Measurements from ENCODE around the gene FAM83E. TPM values are rescaled to one million over a fixed set of nuclear protein-coding genes. Genes with fewer than 3 reads are reported as not detected.

Gene FAM83E
- total and polyA plus RNA-seq, 2 of the 8 experiments (the other 6 are each of a cell fraction or from before 2014, with no cell fraction given), result 1.8 to 5.3 TPM

- no peaks in the 10 kb centered on the region for H4K20me1 ChIP-seq (replicated peaks in 1 of 2; ENCODE audit: control insufficient read depth in 1 of 2, insufficient read depth in 2 of 2, low read length in 2 of 2)
- peak overlapping the region; percentile 18 for H3K56ac ChIP-seq (replicated peaks; ENCODE audit: insufficient read length, low read depth, low read length)
- FAIRE-seq (no peak), DNase-seq (ENCODE audit: low read depth in 1 of 2, low spot score in 2 of 2) (peak; percentile 97)
- no peak overlapping the region for H3K14ac ChIP-seq (ENCODE audit: insufficient read length)
- peak overlapping the region; percentile 94 to 95 for H3K4me2 ChIP-seq (ENCODE audit: insufficient read depth in 1 of 2, low read depth in 2 of 2, low read length in 2 of 2)
- ChIA-PET CTCF (ENCODE audit: partially characterized antibody) (interaction anchor here (0.6 to 1.1 kb wide), 3 partner anchors 82 to 275 kb away, joined by 3 to 5 read pairs (median 3); partner anchors contain the start of gene MAMSTR), POLR2A (ENCODE audit: partially characterized antibody) (interaction anchor here (0.7 to 30.9 kb wide), 7 partner anchors 8 to 327 kb away, joined by 3 to 788 read pairs (median 4); partner anchors contain the start of genes CA11, FAM83E, RPL18 and SPACA4)
- no peak overlapping the region for H2BK20ac ChIP-seq (ENCODE audit: low read length)
- no peak overlapping the region for H2AK5ac ChIP-seq (ENCODE audit: low read depth, low read length)
- H4K5ac ChIP-seq (ENCODE audit: insufficient read length, low read depth, low read length), result peak overlapping the region; percentile 24
- peaks cover 25% of the 10 kb centered on the region for H3K23me2 ChIP-seq (ENCODE audit: low read depth, low read length)
- peaks cover 0 to 2% (median 0%) of the 10 kb centered on the region in 4 experiments; a peak in 2 of 7 replicates for H3K27me3 ChIP-seq (replicated peaks in 1 of 4; ENCODE audit: control insufficient read depth in 3 of 4, extremely low read depth in 1 of 4, insufficient read depth in 3 of 4, low read length in 3 of 4)
- H3K27ac ChIP-seq (ENCODE audit: low read depth, low read length), result peak overlapping the region; percentile 89
- no peak overlapping the region for H4K8ac ChIP-seq (ENCODE audit: extremely low read depth, insufficient read depth, low read length)
- H3K4me1 ChIP-seq (replicated peaks in 1 of 4; ENCODE audit: control insufficient read depth in 3 of 4, insufficient read depth in 4 of 4, low read length in 3 of 4), result peaks cover 9 to 28% (median 19%) of the 10 kb centered on the region in 4 experiments
- H4K91ac ChIP-seq (replicated peaks; ENCODE audit: insufficient read length, low read length), result peak overlapping the region; percentile 17
- no peak overlapping the region for H2BK120ac ChIP-seq (replicated peaks; ENCODE audit: low read depth, low read length)
- H3K79me1 ChIP-seq (ENCODE audit: low read depth, low read length), result no peaks in the 10 kb centered on the region
- H3K4me3 ChIP-seq (ENCODE audit: extremely low read depth in 1 of 4, insufficient read depth in 2 of 4, low read depth in 3 of 4, low read length in 4 of 4), result peak overlapping the region; percentile 58 to 74 (median 68)
- no peaks in the 10 kb centered on the region for H3K36me3 ChIP-seq (ENCODE audit: control insufficient read depth in 2 of 4, insufficient read depth in 4 of 4, low read length in 3 of 4)
- no peak overlapping the region for H2BK15ac ChIP-seq (ENCODE audit: low read length)
- H3K79me2 ChIP-seq (ENCODE audit: control insufficient read depth in 1 of 2, insufficient read depth in 2 of 2, low read length in 2 of 2), result no peaks in the 10 kb centered on the region
- H3K23ac ChIP-seq (ENCODE audit: insufficient read length), result no peak overlapping the region
- no peaks in the 10 kb centered on the region for H3K9me3 ChIP-seq (ENCODE audit: insufficient read depth in 2 of 2, low read depth in 1 of 2, low read length in 1 of 2)
- peak overlapping the region in 3 of 4 experiments; percentile 64 to 72 (median 66); a peak in 6 of 7 replicates for H3K9ac ChIP-seq (replicated peaks in 1 of 4; ENCODE audit: extremely low read depth in 1 of 4, low read depth in 3 of 4, low read length in 3 of 4)
- H2BK5ac ChIP-seq (ENCODE audit: low read depth, low read length), result peak overlapping the region; percentile 95
- no peak overlapping the region for H3K4ac ChIP-seq (replicated peaks; ENCODE audit: insufficient read length, low read depth, low read length)
- H2AFZ ChIP-seq (ENCODE audit: low read length), result no peak overlapping the region
- H3K18ac ChIP-seq (ENCODE audit: extremely low read depth, low read length), result peak overlapping the region; percentile 93
- 0% methylated on average over 36 of the region's 38 CpGs; no CpG with 5 or more reads in 1 of the 2 experiments for WGBS, 2 experiments (ENCODE audit: extremely low coverage in 1 of 2, insufficient coverage in 1 of 2, insufficient read length in 1 of 2, insufficient replicate concordance in 2 of 2, low coverage in 1 of 2, low lambda C conversion rate in 2 of 2, missing lambda C conversion rate in 1 of 2)
- H2BK12ac ChIP-seq (ENCODE audit: low read depth, low read length), result no peak overlapping the region; the same call in 1 of the 2 replicates
- 0 out of 2 replicates have a peak, but pooled peaks have one; percentile 21 for TF ChIP-seq SP2 (IDR thresholded peaks at IDR 0.05; ENCODE audit: low read length)
- TF ChIP-seq TEAD4 (IDR thresholded peaks at IDR 0.05; ENCODE audit: low read depth, low read length), result no peak
- no peak for TF ChIP-seq SUZ12 (IDR thresholded peaks at IDR 0.05; ENCODE audit: low read length)
- peak; percentile 12 for TF ChIP-seq KDM4A (IDR thresholded peaks at IDR 0.05; ENCODE audit: low read depth, low read length, severe bottlenecking)
- no peak for TF ChIP-seq CBX5 (IDR thresholded peaks at IDR 0.05; ENCODE audit: low read depth, low read length)
- peak; percentile 72 for TF ChIP-seq CHD2 (IDR thresholded peaks at IDR 0.05; ENCODE audit: low read length)
- no peak for TF ChIP-seq BACH1 (IDR thresholded peaks at IDR 0.05; ENCODE audit: low read length)
- TF ChIP-seq KDM5A (IDR thresholded peaks at IDR 0.05; ENCODE audit: low read length), result no peak
- TF ChIP-seq SP4 (IDR thresholded peaks at IDR 0.05; ENCODE audit: low read length), result peak; percentile 61; the same call in 1 of the 2 replicates
Measured at GRCh38 chr19:48637449-48637947, 22.6 kb upstream of the FAM83E start.
